ENCODE results near the gene RAB6B. TPM values are rescaled to one million over a fixed set of nuclear protein-coding genes. Genes with fewer than 3 reads are reported as not detected.

The RAB6B gene
- total and polyA plus RNA-seq, 2 experiments from 2014 or later = 2.6 to 9.1 TPM

- Histone ChIP-seq H3K79me2 (no peaks in the 10 kb centered on the region), H3K27me3 (peaks cover 3% of the 10 kb centered on the region), H3K4me2 (no peak overlapping the region), H3K27ac (no peak overlapping the region), H3K9me2 (replicated peaks; ENCODE audit: insufficient read depth) (no peaks in the 10 kb centered on the region), H3K36me3 (replicated peaks; ENCODE audit: insufficient read depth, low read depth) (no peaks in the 10 kb centered on the region), H4K20me1 (ENCODE audit: insufficient read depth, poor library complexity, severe bottlenecking) (no peaks in the 10 kb centered on the region), H3K4me3 (no peak overlapping the region), H3K9me3 (ENCODE audit: low read depth) (no peaks in the 10 kb centered on the region), H2AFZ (no peak overlapping the region), H3K4me1 (ENCODE audit: insufficient read depth) (no peaks in the 10 kb centered on the region)
- no peak for DNase-seq (ENCODE audit: low spot score)
- WGBS (ENCODE audit: low lambda C conversion rate, missing lambda C conversion rate) = 80% methylated on average over 3 of the region's 3 CpGs
- TF ChIP-seq EZH2 (IDR thresholded peaks at IDR 0.05; ENCODE audit: borderline replicate concordance) = no peak
- TF ChIP-seq CTCF (IDR thresholded peaks at IDR 0.05; ENCODE audit: poor library complexity) = no peak
- no peak for TF ChIP-seq EZH2phosphoT487 (IDR thresholded peaks at IDR 0.05; ENCODE audit: low read depth, severe bottlenecking, unreplicated experiment)
Measured at GRCh38 chr3:133905376-133905775, 9.7 kb upstream of the RAB6B start.

GRCh38 chr3:133901847-133902246, 6.2 kb upstream of the RAB6B start:
- no peaks in the 10 kb centered on the region for H3K9me2 ChIP-seq (replicated peaks; ENCODE audit: insufficient read depth)
- peaks cover 18% of the 10 kb centered on the region for H3K27me3 ChIP-seq
- no peak for DNase-seq (ENCODE audit: low spot score)
- no peak overlapping the region for H3K4me3 ChIP-seq
- no peak overlapping the region for H3K27ac ChIP-seq
- TF ChIP-seq EZH2phosphoT487 (IDR thresholded peaks at IDR 0.05; ENCODE audit: low read depth, severe bottlenecking, unreplicated experiment) (no peak), CTCF (IDR thresholded peaks at IDR 0.05; ENCODE audit: poor library complexity) (no peak), EZH2 (IDR thresholded peaks at IDR 0.05; ENCODE audit: borderline replicate concordance) (no peak)
- H3K4me2 ChIP-seq = no peak overlapping the region
- WGBS (ENCODE audit: low lambda C conversion rate, missing lambda C conversion rate) = 85% methylated on average over 5 of the region's 5 CpGs
- H3K9me3 ChIP-seq (ENCODE audit: low read depth) = no peaks in the 10 kb centered on the region
- H3K36me3 ChIP-seq (replicated peaks; ENCODE audit: insufficient read depth, low read depth) = no peaks in the 10 kb centered on the region
- no peaks in the 10 kb centered on the region for H3K79me2 ChIP-seq
- no peak overlapping the region for H2AFZ ChIP-seq
- no peaks in the 10 kb centered on the region for H3K4me1 ChIP-seq (ENCODE audit: insufficient read depth)
- H4K20me1 ChIP-seq (ENCODE audit: insufficient read depth, poor library complexity, severe bottlenecking) = no peaks in the 10 kb centered on the region

- 76% methylated on average over 1 of the region's 1 CpG for WGBS (ENCODE audit: low lambda C conversion rate, missing lambda C conversion rate)
- Histone ChIP-seq H3K4me1 (ENCODE audit: insufficient read depth) (no peaks in the 10 kb centered on the region), H3K79me2 (no peaks in the 10 kb centered on the region), H4K20me1 (ENCODE audit: insufficient read depth, poor library complexity, severe bottlenecking) (no peaks in the 10 kb centered on the region), H3K27ac (no peak overlapping the region), H3K9me2 (replicated peaks; ENCODE audit: insufficient read depth) (no peaks in the 10 kb centered on the region), H3K9me3 (ENCODE audit: low read depth) (no peaks in the 10 kb centered on the region), H3K27me3 (peaks cover 26% of the 10 kb centered on the region), H3K4me3 (no peak overlapping the region), H3K4me2 (no peak overlapping the region), H3K36me3 (replicated peaks; ENCODE audit: insufficient read depth, low read depth) (no peaks in the 10 kb centered on the region), H2AFZ (no peak overlapping the region)
- no peak for DNase-seq (ENCODE audit: low spot score)
- TF ChIP-seq CTCF (IDR thresholded peaks at IDR 0.05; ENCODE audit: poor library complexity) (no peak), EZH2phosphoT487 (IDR thresholded peaks at IDR 0.05; ENCODE audit: low read depth, severe bottlenecking, unreplicated experiment) (no peak), EZH2 (IDR thresholded peaks at IDR 0.05; ENCODE audit: borderline replicate concordance) (no peak)
Measured at GRCh38 chr3:133901083-133901482, 5.4 kb upstream of the RAB6B start.

- Histone ChIP-seq H3K36me3 (replicated peaks; ENCODE audit: insufficient read depth, low read depth) (no peaks in the 10 kb centered on the region), H3K9me3 (ENCODE audit: low read depth) (no peaks in the 10 kb centered on the region), H3K4me2 (no peak overlapping the region), H3K4me3 (no peak overlapping the region), H2AFZ (no peak overlapping the region), H3K27ac (no peak overlapping the region), H3K9me2 (replicated peaks; ENCODE audit: insufficient read depth) (no peaks in the 10 kb centered on the region), H3K4me1 (ENCODE audit: insufficient read depth) (no peaks in the 10 kb centered on the region), H4K20me1 (ENCODE audit: insufficient read depth, poor library complexity, severe bottlenecking) (no peaks in the 10 kb centered on the region), H3K27me3 (peaks cover 28% of the 10 kb centered on the region), H3K79me2 (no peaks in the 10 kb centered on the region)
- TF ChIP-seq CTCF (IDR thresholded peaks at IDR 0.05; ENCODE audit: poor library complexity) (no peak), EZH2phosphoT487 (IDR thresholded peaks at IDR 0.05; ENCODE audit: low read depth, severe bottlenecking, unreplicated experiment) (no peak), EZH2 (IDR thresholded peaks at IDR 0.05; ENCODE audit: borderline replicate concordance) (no peak)
- DNase-seq (ENCODE audit: low spot score) = no peak
Measured at GRCh38 chr3:133899311-133899710, 3.6 kb upstream of the RAB6B start.
